HG03066 (cell line): ENCODE results near the gene PHLDB1.

Experiments used
- ATAC-seq: cut with Tn5 transposase; IDR thresholded peaks from one replicate; pipeline ENCODE4 v1.9.1; 2021; ENCODE audit warnings: low read depth; ENCODE audit not compliant: unreplicated experiment

PHLDB1 gene

GRCh38 chr11:118621784-118622375, 14.5 kb downstream of the PHLDB1 start:
- no peak for ATAC-seq

- no peak for ATAC-seq
These were observed 15.2 kb downstream of the PHLDB1 start for GRCh38 chr11:118622376-118623268.

- ATAC-seq, result no peak
These were observed 15.8 kb downstream of the PHLDB1 start for GRCh38 chr11:118623269-118623655.

- no peak for ATAC-seq
These were observed 17.7 kb downstream of the PHLDB1 start for GRCh38 chr11:118625036-118625690.

GRCh38 chr11:118625976-118626375, 18.6 kb downstream of the PHLDB1 start:
- no peak for ATAC-seq

GRCh38 chr11:118627566-118627965, 20.2 kb downstream of the PHLDB1 start:
- ATAC-seq, result no peak

- ATAC-seq, result no peak
These were observed 20.6 kb downstream of the PHLDB1 start for GRCh38 chr11:118628031-118628430.

- ATAC-seq, result no peak
These were observed 21.0 kb downstream of the PHLDB1 start for GRCh38 chr11:118628432-118628831.

- ATAC-seq, result no peak
These were observed 21.6 kb downstream of the PHLDB1 start for GRCh38 chr11:118628861-118629549.

GRCh38 chr11:118629761-118630661, 22.6 kb downstream of the PHLDB1 start:
- ATAC-seq, result no peak

GRCh38 chr11:118631142-118631909, 23.9 kb downstream of the PHLDB1 start:
- ATAC-seq, result no peak

- ATAC-seq, result no peak
These were observed 25.3 kb downstream of the PHLDB1 start for GRCh38 chr11:118632577-118633318.

GRCh38 chr11:118633319-118633690, 25.9 kb downstream of the PHLDB1 start:
- ATAC-seq, result no peak

GRCh38 chr11:118633979-118634378, 26.6 kb downstream of the PHLDB1 start:
- ATAC-seq, result no peak

- ATAC-seq, result no peak
These were observed 27.2 kb downstream of the PHLDB1 start for GRCh38 chr11:118634431-118635236.

GRCh38 chr11:118635237-118635591, 27.8 kb downstream of the PHLDB1 start:
- no peak for ATAC-seq

GRCh38 chr11:118635642-118636041, 28.2 kb downstream of the PHLDB1 start:
- ATAC-seq, result no peak
